BJ (cell line): ENCODE data around the gene CIC. TPM values are rescaled to one million over a fixed set of nuclear protein-coding genes. Genes with fewer than 3 reads are reported as not detected.
"Not testable (repeated sequence)": the region's sequence is repeated elsewhere in the genome, so short reads cannot be mapped to it uniquely, and the experiment has no call there.

Experiments used
- CTCF ChIA-PET: fragments of 350-600 bp; formaldehyde crosslinking; extraction: SDS; loops from one replicate; lab custom pipeline; 2021; ENCODE audit warnings: antibody characterized with exemption, inconsistent platforms; lab: Yijun Ruan, JAX
- POLR2A ChIA-PET: fragments of 300-600 bp; sonication (Branson Sonifier 250); formaldehyde crosslinking; extraction: SDS; loops from one replicate; lab custom pipeline; 2021; ENCODE audit warnings: antibody characterized with exemption; lab: Charles Lee
- DNase-seq: peaks from one replicate; pipeline ENCODE4 v3.0.0-alpha.2; 2011; ENCODE audit warnings: low read depth
- H3K27me3 ChIP-seq: 2 replicates; pipeline ENCODE4 v1.6.0; 2011; ENCODE audit warnings: low read length; ENCODE audit not compliant: control insufficient read depth, insufficient read depth
- H3K36me3 ChIP-seq: 2 replicates; pipeline ENCODE4 v1.5.1; 2011; ENCODE audit warnings: low read length; ENCODE audit not compliant: control insufficient read depth, insufficient read depth
- H3K4me3 ChIP-seq: 2 replicates; pipeline ENCODE4 v1.5.1; 2011; ENCODE audit warnings: low read depth, mild to moderate bottlenecking, control low read depth, low read length
- CTCF ChIP-seq: IDR thresholded peaks from 2 replicates; pipeline ENCODE4 v1.5.1; 2011; ENCODE audit warnings: low read depth, mild to moderate bottlenecking, control low read depth, inconsistent platforms, low read length, moderate library complexity; ENCODE audit not compliant: insufficient read depth
- polyA plus RNA-seq: library from polyadenylated mRNA; depleted of rRNA; stranded (reverse); fragments of >200 nt; gene quantifications from 2 replicates; pipeline ENCODE4 v1.2.3, GENCODE V29; 2011

CIC gene
- polyA plus RNA-seq, 1 experiment = 7.0 TPM

DNA sequence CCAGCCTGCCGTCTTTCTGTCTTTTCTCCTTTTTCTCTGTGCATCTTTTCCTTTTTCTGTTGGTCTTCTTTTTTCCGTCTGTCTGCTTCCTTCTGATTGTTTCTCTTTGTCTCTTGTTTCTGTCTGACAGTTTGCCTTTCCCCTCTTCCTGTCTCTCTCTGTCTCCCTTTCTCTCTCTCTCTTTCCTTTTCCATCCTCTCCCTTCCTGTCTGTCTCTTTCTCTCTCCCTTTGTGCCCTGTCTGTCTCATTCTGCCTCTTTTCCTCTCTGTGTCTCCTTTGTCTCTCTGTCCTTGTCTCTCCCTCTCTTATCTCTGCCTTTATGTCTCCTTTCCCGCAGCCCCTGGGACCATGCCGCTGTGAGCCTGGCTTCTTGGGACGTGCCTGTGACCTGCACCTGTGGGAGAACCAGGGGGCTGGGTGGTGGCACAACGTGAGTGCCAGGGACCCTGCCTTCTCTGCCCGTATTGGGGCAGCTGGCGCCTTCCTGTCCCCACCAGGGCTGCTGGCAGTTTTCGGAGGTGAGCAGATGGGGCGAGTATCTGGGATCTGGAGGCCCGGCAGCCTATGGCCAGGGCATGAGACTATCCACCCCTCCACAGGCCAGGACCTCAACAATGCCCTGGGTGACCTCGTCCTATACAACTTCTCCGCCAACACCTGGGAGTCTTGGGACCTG, 65.8 kb downstream of the CIC start:
- Histone ChIP-seq H3K36me3 (peaks cover 5% of the 10 kb centered on the region), H3K4me3 (no peak overlapping the region), H3K27me3 (no peaks in the 10 kb centered on the region)
- TF ChIP-seq CTCF = no peak
- DNase-seq = no peak
- POLR2A ChIA-PET = no interaction called here
- CTCF ChIA-PET = interaction anchor here (1.1 kb wide), 1 partner anchor 90 kb away, joined by 3 read pairs; no protein-coding TSS in a partner anchor

DNA sequence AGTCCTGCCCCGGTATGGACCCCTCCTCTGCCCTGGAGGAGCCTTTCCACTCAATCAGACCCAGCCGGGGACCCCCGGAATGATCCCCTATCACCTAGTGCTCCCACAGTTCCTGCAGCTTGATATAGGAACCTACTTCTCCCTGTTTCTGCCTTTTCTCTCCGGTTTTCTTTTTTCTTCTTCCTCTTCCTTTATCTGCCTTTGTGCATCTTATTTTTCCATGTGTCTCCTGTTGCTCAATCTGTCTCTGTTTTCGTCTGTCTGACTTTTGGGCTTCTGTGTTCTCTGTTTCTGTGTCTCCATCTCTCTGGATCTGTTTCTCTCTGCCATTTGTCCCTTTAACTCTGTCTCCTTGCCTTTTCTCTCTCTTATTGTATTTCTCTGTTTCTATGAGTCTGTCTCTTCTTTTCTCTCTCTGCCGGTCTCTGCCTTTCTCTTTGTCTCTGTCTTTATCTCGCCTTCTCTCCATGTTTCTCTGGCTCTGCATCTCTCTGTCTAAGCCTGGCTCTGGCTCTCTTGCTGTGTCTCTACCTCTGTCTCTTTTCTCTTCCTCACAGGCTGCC, 66.4 kb downstream of the CIC start:
- ChIA-PET CTCF (interaction anchor here (1.1 kb wide), 1 partner anchor 90 kb away, joined by 3 read pairs; no protein-coding TSS in a partner anchor), POLR2A (no interaction called here)
- no peaks in the 10 kb centered on the region for H3K27me3 ChIP-seq
- TF ChIP-seq CTCF = no peak
- H3K36me3 ChIP-seq = peaks cover 5% of the 10 kb centered on the region
- no peak for DNase-seq
- no peak overlapping the region for H3K4me3 ChIP-seq

- Histone ChIP-seq H3K36me3 (peaks cover 5% of the 10 kb centered on the region), H3K27me3 (no peaks in the 10 kb centered on the region), H3K4me3 (no peak overlapping the region)
- no peak for TF ChIP-seq CTCF
- ChIA-PET CTCF (no interaction called here), POLR2A (no interaction called here)
- DNase-seq = no peak
These were observed 66.9 kb downstream of the CIC start for GRCh38 chr19:42335971-42336370.

- H3K27me3 ChIP-seq, CTCF ChIA-PET, H3K4me3 ChIP-seq, H3K36me3 ChIP-seq, POLR2A ChIA-PET, DNase-seq: not testable (repeated sequence)
These were observed 70.2 kb downstream of the CIC start for GRCh38 chr19:42339126-42339860.

DNA sequence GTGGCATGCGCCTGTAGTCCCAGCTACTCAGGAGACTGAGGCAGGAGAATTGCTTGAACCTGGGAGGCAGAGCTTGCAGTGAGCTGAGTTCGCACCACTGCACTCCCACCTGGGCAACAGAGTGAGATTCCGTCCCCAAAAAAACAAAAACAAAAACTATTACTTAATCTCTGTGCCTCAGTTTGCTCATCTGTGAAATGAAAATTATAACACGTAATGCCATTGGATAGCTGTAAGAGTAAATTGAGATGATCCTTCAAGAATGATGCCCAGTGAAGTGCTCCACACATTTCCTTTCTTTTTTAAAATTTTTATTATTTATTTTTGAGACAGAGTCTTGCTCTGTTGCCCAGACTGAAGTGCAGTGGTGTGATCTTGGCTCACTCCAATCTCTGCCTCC, 70.9 kb downstream of the CIC start:
- POLR2A ChIA-PET, H3K27me3 ChIP-seq, DNase-seq, CTCF ChIA-PET, H3K4me3 ChIP-seq, H3K36me3 ChIP-seq: not testable (repeated sequence)
